GM19452 (cell line): Measurements from ENCODE around the gene CD99L2.
"Not testable (repeated sequence)": the region's sequence is repeated elsewhere in the genome, so short reads cannot be mapped to it uniquely, and the experiment has no call there.

Experiments
- ATAC-seq: cut with Tn5 transposase; IDR thresholded peaks from one replicate; pipeline ENCODE4 v1.9.1; 2021; ENCODE audit not compliant: unreplicated experiment

The CD99L2 gene

GRCh38 chrX:150857453-150857852, 41.0 kb downstream of the CD99L2 start:
- ATAC-seq = no peak

GRCh38 chrX:150856785-150857184, 41.7 kb downstream of the CD99L2 start:
- no peak for ATAC-seq

GRCh38 chrX:150856101-150856500, 42.4 kb downstream of the CD99L2 start:
- ATAC-seq = no peak

GRCh38 chrX:150854856-150855255, 43.6 kb downstream of the CD99L2 start:
- ATAC-seq = no peak

- no peak for ATAC-seq
Observed at GRCh38 chrX:150849996-150850720, 48.3 kb downstream of the CD99L2 start.

GRCh38 chrX:150849486-150849885, 49.0 kb downstream of the CD99L2 start:
- ATAC-seq = no peak

- no peak for ATAC-seq
Observed at GRCh38 chrX:150848914-150849365, 49.5 kb downstream of the CD99L2 start.

- ATAC-seq = no peak
Observed at GRCh38 chrX:150847088-150847487, 51.4 kb downstream of the CD99L2 start.

- ATAC-seq = no peak
Observed at GRCh38 chrX:150846130-150846529, 52.3 kb downstream of the CD99L2 start.

GRCh38 chrX:150845091-150845490, 53.4 kb downstream of the CD99L2 start:
- ATAC-seq = no peak

GRCh38 chrX:150844016-150844415, 54.5 kb downstream of the CD99L2 start:
- ATAC-seq = no peak

GRCh38 chrX:150842198-150842685, 56.2 kb downstream of the CD99L2 start:
- no peak for ATAC-seq

- ATAC-seq = no peak
Observed at GRCh38 chrX:150841456-150842197, 56.8 kb downstream of the CD99L2 start.

GRCh38 chrX:150837845-150838244, 60.6 kb downstream of the CD99L2 start:
- no peak for ATAC-seq

GRCh38 chrX:150834695-150835094, 63.8 kb downstream of the CD99L2 start:
- no peak for ATAC-seq

GRCh38 chrX:150833454-150834056, 64.9 kb downstream of the CD99L2 start:
- ATAC-seq = no peak

- ATAC-seq = no peak
Observed at GRCh38 chrX:150831863-150832262, 66.6 kb downstream of the CD99L2 start.

GRCh38 chrX:150828785-150829184, 69.7 kb downstream of the CD99L2 start:
- ATAC-seq = no peak

GRCh38 chrX:150824352-150824751, 74.1 kb downstream of the CD99L2 start:
- not testable (repeated sequence) for ATAC-seq

- ATAC-seq = not testable (repeated sequence)
Observed at GRCh38 chrX:150823826-150824225, 74.6 kb downstream of the CD99L2 start.

GRCh38 chrX:150821971-150822370, 76.5 kb downstream of the CD99L2 start:
- no peak for ATAC-seq

GRCh38 chrX:150813922-150814321, 84.5 kb downstream of the CD99L2 start:
- ATAC-seq = no peak
